Limb (tissue), 2 donors: ENCODE results near the gene ARL15.
"Not testable (repeated sequence)": the region's sequence is repeated elsewhere in the genome, so short reads cannot be mapped to it uniquely, and the experiment has no call there.

Source experiments
- DNase-seq, 2 donors: peaks; one replicate each; pipeline ENCODE4 v3.0.0-alpha.2; 2016; ENCODE audit errors: extremely low spot score in 2 of 2

ARL15 gene

DNA sequence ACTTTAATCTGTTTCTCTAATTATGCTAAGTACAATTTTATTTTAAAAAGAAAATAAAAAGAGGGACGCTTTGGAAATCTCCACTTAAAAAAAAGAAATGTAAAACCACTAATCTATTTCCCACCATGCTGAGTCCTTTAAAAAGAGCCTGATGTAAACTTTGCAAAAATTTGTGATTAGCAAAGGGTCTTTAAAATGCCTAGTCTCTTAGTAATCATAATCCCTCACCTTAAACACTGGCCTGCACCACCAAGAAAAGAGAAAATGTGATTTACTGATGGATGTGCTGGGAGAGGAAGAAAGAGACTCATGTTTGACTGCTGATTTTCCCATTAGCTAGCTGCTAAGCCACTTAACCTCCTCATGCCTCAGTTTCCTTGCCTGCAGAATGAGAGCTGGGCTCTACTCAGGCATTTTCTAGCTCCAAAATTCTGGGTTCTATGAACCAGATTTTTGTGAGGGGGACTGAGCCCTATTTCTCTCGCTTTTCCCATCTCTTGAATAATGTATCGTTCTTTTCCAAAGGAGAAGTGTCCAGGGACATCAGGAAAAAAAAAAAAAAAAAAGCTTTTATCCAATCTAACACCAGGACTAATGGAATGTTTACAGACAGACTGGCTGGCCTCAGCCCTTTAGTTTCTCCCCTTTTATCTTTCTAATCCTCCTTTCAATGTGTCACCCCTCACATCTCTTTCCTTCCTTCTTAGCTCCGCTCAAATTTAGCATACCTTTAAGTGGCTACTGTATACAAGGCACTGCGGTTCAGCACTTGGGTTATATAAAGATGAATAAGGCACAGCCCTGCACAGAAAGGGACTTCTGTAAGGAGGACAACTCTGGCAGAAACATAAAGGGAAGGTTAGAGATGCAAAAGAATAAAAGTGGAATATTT is 312.4 kb downstream of the ARL15 start:
- no peak for DNase-seq

DNA sequence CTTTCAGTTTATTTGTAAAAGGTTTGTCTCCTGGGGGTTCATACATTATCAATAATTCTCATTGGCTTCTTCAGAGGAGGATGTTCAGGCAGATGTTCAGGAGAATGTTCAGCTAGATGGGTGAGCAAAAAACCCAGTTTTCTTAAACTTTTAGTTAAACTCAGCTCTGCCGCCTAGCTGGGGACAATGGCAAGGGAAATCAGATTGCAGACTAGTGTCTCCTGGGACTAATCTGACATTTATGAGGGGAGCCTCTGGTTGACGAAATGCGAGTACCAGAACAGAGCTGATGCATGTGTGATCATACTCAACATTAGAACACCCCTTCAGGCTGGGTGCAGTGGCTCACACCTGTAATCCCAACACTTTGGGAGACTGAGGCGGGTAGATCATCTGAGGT is 314.4 kb downstream of the ARL15 start:
- no peak for DNase-seq

DNA sequence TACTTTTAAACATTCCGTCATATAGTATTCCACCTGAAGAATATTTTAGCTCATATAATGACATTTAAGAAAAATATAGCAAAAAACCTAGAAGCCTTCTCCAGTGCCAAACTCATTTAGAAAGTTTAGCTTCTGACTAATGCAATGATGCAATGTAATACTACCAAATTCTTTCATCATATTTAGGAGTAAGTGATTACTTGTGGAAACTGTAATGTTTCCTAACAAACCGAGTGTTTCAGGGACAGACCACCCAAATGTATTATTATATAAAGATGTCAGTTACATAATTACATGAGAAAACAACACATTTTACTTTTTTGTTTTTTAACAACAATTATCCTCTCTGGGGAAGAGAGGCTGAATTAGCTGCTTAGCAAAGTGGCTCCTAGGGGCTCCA is 316.2 kb downstream of the ARL15 start:
- no peak for DNase-seq

- no peak for DNase-seq
Observed at GRCh38 chr5:53991942-53992341, 318.4 kb downstream of the ARL15 start.

- DNase-seq: no peak
Observed at GRCh38 chr5:53987101-53987500, 323.3 kb downstream of the ARL15 start.

DNA sequence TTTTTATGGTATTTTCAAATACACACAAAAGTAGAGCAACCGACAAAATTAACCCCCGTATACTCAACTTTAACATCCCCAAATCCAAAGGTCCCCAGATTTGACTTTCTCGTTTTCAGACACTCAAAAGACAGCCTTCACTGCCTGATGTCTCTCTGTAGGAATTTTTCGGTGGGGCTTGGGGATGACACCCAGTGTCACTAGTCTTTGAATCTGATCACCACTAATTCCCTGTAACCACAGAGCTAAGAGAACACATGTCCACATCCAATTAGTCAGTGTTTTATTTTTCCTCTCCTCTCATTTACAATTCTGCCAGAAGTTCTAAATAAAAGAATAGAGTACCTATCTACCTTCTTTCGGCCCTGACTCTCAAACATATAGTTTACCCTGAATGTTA is 324.6 kb downstream of the ARL15 start:
- no peak for DNase-seq

DNA sequence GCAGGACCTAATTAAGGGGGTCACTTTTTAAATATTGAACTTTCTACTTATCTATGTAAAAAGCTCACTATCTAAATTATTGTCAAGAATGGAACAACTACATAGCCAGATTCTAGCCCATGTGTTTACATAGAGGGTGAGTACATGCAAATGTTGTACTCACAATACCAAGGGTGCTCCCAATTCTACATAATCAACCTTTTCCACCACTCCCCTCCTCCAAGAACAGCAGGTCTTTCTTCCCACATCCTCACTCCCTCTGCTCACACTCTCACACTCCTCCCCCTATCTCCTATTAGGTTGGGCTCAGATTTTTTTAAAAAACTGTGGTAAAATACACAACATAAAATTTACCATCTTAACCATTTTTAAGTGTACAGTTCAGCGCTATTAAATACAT is 325.4 kb downstream of the ARL15 start:
- no peak for DNase-seq

DNA sequence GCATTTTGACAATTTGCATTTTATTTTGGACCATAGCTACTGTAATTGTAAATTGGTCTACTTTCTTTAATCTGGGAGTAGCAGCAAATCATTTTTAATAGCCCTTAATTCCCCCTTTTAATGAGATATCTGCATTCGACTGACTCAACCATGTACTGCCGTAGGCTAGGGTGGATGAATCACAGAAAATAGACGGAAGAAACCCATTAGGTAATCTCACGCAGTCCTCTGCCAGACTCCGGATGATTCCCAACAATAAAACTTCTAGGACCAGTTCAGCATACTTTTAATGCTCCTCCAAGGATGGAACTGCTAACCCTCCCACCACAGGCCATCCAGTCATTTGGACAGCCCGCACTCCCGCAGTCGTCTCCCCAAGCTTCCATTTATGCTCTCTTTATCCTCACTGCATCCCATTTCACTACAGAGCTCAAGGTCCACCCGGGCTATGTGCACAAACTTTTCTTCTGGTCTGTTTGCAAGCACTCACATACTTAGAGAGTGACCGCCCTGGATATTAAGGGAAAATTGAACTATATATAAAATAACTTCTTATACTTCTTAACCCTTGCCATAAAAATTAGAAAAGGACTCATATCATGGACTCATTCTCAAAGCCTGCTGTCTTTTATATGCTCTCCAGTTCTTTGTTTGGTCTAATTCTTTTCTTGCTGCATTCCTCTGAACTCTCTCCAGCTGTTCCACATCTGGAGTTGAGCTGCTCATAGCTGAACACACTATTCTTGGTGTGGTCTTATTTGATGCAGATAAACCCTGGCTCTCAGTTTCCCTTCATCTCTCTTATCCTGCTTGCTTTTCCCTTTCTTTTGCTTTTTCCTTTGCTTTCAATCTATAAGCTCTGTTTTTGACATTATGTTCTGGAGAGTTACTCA is 326.6 kb downstream of the ARL15 start:
- DNase-seq: no peak

- not testable (repeated sequence) for DNase-seq
Observed at GRCh38 chr5:53982319-53982718, 328.1 kb downstream of the ARL15 start.

GRCh38 chr5:53980061-53980460 is 330.3 kb downstream of the ARL15 start:
- DNase-seq: no peak

DNA sequence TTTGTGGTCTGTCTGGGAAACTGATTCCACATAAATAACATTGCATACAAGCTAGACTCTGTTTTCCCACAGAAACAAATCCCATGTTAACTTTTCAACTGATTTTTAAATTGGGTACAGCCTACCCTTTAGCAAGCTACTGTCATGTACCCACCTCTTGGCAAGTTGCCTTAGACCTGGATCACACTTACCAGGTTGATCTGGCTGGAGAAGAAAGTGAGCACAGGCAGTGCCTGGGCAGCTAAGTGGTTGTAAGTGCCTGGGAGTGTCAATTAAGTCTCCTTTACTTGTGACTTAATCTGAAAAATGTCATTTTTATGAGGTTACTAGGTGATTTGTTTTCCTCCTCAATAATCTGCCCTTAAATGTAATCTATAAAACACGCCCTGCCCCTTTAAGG is 336.4 kb downstream of the ARL15 start:
- no peak for DNase-seq

- no peak for DNase-seq
Observed at GRCh38 chr5:53972314-53972713, 338.1 kb downstream of the ARL15 start.

GRCh38 chr5:53971551-53971950 is 338.8 kb downstream of the ARL15 start:
- peak in 1 of 2 donors; percentile 19 for DNase-seq

- DNase-seq: peak in 1 of 2 donors; percentile 19
Observed at GRCh38 chr5:53971131-53971530, 339.2 kb downstream of the ARL15 start.

DNA sequence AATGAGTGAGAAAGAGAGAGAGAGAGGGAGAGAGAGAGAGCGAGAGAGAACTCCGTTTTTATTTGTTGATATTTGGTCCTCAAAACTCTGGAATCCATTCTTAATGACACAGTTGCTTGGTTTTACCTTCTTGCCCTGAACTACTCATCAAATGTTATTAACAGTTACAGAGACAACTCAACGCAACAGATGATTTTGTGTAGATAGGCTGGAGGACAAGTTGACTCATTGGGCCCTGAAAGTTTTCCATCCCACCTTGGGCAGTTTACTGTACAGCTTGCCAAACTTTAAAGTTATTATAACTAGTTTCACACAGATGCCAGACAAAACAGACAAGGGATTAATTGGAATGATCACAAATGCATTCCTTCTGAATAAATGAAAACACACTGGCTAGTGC is 339.9 kb downstream of the ARL15 start:
- DNase-seq: no peak

GRCh38 chr5:53969176-53969730 is 341.1 kb downstream of the ARL15 start:
- no peak for DNase-seq

GRCh38 chr5:53965459-53965858 is 344.9 kb downstream of the ARL15 start:
- DNase-seq: no peak

DNA sequence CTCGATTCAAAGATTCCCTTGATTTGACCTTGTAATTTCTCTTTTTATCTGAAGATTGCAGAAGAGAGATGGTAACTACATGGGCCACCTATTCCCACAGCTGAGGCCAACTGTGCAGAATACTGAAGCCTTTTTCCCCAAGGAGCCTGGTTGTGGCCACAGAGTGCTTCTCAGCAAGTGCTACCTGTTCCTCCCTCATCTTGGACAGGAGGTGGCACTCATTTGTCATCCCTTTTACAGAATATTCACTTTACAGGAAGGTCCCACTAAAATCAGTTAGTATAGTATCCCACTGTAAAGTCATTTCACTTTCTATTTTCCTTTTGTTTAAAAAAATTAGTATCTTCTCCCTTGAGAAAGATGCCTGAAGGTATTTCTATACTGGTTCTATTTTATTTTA is 346.4 kb downstream of the ARL15 start:
- no peak for DNase-seq

GRCh38 chr5:53962306-53962705 is 348.1 kb downstream of the ARL15 start:
- DNase-seq: no peak

DNA sequence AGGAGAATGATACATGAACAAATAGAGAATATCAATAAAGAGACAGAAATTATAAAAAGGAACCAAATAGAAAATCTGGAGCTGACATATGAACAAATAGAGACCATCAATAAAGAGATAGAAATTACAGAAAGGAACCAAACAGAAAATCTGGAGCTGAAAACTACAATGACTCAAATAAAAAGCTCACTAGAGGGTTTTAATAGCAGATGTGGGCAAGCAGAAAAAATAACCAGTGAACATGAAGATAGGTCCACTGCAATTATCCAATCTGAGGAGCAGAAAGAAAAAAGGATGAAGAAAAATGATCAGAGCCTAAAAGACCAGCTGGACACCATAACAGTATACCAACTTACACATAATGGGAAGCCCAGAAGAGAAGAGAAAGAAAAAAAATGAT is 353.7 kb downstream of the ARL15 start:
- DNase-seq: no peak

DNA sequence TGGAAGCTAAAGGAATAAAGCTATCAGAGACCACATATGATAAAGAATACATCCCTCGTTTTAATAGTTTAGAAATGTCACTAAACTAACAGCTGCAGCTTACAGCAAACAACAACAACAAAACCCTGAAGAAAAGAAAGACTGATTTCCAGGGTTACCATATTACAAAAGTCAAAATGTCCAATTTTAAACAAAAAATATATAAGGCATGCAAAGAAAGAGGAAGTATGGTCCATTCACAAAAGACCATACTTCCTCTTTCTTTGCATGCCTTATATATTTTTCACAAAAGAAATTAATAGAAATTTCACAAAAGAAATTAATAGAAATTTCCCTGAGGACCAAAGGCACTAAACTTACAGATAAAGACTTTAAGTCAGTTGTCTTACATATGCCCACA is 354.2 kb downstream of the ARL15 start:
- no peak for DNase-seq

DNA sequence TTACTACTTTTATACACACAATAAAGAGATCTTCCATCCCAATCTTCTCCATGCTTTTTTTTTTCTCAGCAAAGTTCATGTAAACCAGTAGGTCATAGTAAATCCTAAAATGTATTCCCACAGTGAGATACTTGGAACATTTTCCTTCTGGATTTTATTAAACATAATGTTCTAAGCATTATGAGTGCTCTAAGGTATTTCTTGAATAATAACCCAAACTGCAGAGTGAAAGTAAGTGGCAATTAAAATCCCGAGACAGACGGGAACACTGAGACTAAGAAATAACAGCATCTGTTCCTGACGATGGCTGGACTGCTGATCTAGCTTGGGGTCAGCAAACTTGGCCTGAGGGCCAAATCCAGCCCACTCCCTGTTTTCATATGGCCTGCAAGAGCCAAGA is 359.8 kb downstream of the ARL15 start:
- DNase-seq: no peak
